Measurements from ENCODE around the gene SOX15. TPM values are rescaled to one million over a fixed set of nuclear protein-coding genes. Genes with fewer than 3 reads are reported as not detected.

The SOX15 gene
- polyA plus RNA-seq, 1 donor from 2014 or later, result 0.47 TPM

DNA sequence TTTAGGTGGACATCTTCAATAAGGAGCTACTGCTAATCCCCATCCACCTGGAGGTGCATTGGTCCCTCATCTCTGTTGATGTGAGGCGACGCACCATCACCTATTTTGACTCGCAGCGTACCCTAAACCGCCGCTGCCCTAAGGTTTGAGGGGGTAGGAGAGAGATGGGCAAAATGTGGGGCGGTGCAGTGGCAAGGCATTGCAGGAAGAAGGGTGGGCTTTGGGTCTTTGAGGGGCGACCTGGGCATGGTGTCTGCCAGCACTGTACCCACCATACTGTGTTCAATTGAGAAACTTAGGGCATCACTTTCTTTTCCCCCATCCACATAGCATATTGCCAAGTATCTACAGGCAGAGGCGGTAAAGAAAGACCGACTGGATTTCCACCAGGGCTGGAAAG is 19.5 kb downstream of the SOX15 start:
- Histone ChIP-seq H3F3A (ENCODE audit: insufficient read depth, low read length, poor library complexity, severe bottlenecking) (no peaks in the 10 kb centered on the region), H3K9me2 (ENCODE audit: insufficient read depth, low read length) (no peaks in the 10 kb centered on the region), H3K9ac (ENCODE audit: low read length) (no peak overlapping the region), H2AFZ (ENCODE audit: low read depth, low read length) (no peak overlapping the region), H3K9me3 (ENCODE audit: low read length) (no peaks in the 10 kb centered on the region), H3K27ac (ENCODE audit: low read length) (no peak overlapping the region), H3K79me2 (replicated peaks; ENCODE audit: insufficient read depth, low read length) (peaks cover 26% of the 10 kb centered on the region), H3K4me2 (ENCODE audit: low read length) (no peak overlapping the region), H3K4me3 (ENCODE audit: low read length) (no peak overlapping the region), H3K27me3 (ENCODE audit: insufficient read depth, low read depth, low read length) (no peaks in the 10 kb centered on the region), H3K36me3 (ENCODE audit: insufficient read depth, low read length) (peaks cover 12% of the 10 kb centered on the region), H4K20me1 (ENCODE audit: insufficient read depth) (peaks cover 17% of the 10 kb centered on the region)
- TF ChIP-seq SMC3 (conservative IDR thresholded peaks at IDR 0.05; ENCODE audit: poor library complexity) (no peak), EP300 (conservative IDR thresholded peaks at IDR 0.05; ENCODE audit: poor library complexity, severe bottlenecking) (no peak), EZH2 (IDR thresholded peaks at IDR 0.05; ENCODE audit: borderline replicate concordance, insufficient read depth, low read length, poor library complexity, severe bottlenecking) (no peak), TAF1 (IDR thresholded peaks at IDR 0.05; ENCODE audit: low read depth) (no peak), RAD21 (conservative IDR thresholded peaks at IDR 0.05) (no peak), POLR2AphosphoS5 (IDR thresholded peaks at IDR 0.05) (no peak), MXI1 (conservative IDR thresholded peaks at IDR 0.05; ENCODE audit: poor library complexity, severe bottlenecking) (no peak)
- TF ChIP-seq, protein P1, sequence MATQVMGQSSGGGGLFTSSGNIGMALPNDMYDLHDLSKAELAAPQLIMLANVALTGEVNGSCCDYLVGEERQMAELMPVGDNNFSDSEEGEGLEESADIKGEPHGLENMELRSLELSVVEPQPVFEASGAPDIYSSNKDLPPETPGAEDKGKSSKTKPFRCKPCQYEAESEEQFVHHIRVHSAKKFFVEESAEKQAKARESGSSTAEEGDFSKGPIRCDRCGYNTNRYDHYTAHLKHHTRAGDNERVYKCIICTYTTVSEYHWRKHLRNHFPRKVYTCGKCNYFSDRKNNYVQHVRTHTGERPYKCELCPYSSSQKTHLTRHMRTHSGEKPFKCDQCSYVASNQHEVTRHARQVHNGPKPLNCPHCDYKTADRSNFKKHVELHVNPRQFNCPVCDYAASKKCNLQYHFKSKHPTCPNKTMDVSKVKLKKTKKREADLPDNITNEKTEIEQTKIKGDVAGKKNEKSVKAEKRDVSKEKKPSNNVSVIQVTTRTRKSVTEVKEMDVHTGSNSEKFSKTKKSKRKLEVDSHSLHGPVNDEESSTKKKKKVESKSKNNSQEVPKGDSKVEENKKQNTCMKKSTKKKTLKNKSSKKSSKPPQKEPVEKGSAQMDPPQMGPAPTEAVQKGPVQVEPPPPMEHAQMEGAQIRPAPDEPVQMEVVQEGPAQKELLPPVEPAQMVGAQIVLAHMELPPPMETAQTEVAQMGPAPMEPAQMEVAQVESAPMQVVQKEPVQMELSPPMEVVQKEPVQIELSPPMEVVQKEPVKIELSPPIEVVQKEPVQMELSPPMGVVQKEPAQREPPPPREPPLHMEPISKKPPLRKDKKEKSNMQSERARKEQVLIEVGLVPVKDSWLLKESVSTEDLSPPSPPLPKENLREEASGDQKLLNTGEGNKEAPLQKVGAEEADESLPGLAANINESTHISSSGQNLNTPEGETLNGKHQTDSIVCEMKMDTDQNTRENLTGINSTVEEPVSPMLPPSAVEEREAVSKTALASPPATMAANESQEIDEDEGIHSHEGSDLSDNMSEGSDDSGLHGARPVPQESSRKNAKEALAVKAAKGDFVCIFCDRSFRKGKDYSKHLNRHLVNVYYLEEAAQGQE (IDR thresholded peaks at IDR 0.05; ENCODE audit: borderline replicate concordance), result no peak
- TF ChIP-seq, protein P2, sequence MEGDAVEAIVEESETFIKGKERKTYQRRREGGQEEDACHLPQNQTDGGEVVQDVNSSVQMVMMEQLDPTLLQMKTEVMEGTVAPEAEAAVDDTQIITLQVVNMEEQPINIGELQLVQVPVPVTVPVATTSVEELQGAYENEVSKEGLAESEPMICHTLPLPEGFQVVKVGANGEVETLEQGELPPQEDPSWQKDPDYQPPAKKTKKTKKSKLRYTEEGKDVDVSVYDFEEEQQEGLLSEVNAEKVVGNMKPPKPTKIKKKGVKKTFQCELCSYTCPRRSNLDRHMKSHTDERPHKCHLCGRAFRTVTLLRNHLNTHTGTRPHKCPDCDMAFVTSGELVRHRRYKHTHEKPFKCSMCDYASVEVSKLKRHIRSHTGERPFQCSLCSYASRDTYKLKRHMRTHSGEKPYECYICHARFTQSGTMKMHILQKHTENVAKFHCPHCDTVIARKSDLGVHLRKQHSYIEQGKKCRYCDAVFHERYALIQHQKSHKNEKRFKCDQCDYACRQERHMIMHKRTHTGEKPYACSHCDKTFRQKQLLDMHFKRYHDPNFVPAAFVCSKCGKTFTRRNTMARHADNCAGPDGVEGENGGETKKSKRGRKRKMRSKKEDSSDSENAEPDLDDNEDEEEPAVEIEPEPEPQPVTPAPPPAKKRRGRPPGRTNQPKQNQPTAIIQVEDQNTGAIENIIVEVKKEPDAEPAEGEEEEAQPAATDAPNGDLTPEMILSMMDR (IDR thresholded peaks at IDR 0.05; ENCODE audit: poor library complexity, severe bottlenecking), result no peak

DNA sequence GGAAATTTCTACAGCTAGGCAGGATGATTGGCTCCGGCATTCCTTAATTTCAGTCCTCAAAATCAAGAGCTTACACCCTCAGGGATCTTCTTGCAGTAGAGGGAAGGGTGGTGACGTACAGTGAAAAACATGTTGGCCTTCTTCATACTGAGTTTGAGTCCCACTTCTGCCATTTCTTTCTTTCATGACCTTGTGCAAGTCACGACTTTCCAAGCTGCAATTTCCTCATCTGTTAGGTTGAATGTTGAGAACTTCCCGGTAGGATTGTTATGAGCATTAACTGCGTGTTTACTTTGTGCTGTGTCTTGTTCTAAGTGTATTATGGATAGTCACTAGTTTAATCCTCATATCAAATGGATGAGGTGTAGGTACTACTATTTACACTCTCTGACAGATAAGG is 20.3 kb downstream of the SOX15 start:
- TF ChIP-seq TAF1 (IDR thresholded peaks at IDR 0.05; ENCODE audit: low read depth) (no peak), SMC3 (conservative IDR thresholded peaks at IDR 0.05; ENCODE audit: poor library complexity) (no peak)
- H3F3A ChIP-seq (ENCODE audit: insufficient read depth, low read length, poor library complexity, severe bottlenecking), result no peaks in the 10 kb centered on the region
- no peaks in the 10 kb centered on the region for H3K9me2 ChIP-seq (ENCODE audit: insufficient read depth, low read length)
- no peak overlapping the region for H3K27ac ChIP-seq (ENCODE audit: low read length)
- H2AFZ ChIP-seq (ENCODE audit: low read depth, low read length), result no peak overlapping the region
- no peak overlapping the region for H3K4me3 ChIP-seq (ENCODE audit: low read length)
- H3K79me2 ChIP-seq (replicated peaks; ENCODE audit: insufficient read depth, low read length), result peaks cover 18% of the 10 kb centered on the region
- H3K27me3 ChIP-seq (ENCODE audit: insufficient read depth, low read depth, low read length), result no peaks in the 10 kb centered on the region
- no peak overlapping the region for H3K4me2 ChIP-seq (ENCODE audit: low read length)
- no peaks in the 10 kb centered on the region for H3K9me3 ChIP-seq (ENCODE audit: low read length)
- no peak overlapping the region for H3K9ac ChIP-seq (ENCODE audit: low read length)
- peaks cover 7% of the 10 kb centered on the region for H3K36me3 ChIP-seq (ENCODE audit: insufficient read depth, low read length)
- peaks cover 9% of the 10 kb centered on the region for H4K20me1 ChIP-seq (ENCODE audit: insufficient read depth)
